GM18870 (cell line): ENCODE data around the gene SCAF1.

Experiments used
- ATAC-seq: cut with Tn5 transposase; IDR thresholded peaks from one replicate; pipeline ENCODE4 v1.9.1; 2021; ENCODE audit warnings: moderate library complexity; ENCODE audit not compliant: unreplicated experiment

SCAF1 gene

DNA sequence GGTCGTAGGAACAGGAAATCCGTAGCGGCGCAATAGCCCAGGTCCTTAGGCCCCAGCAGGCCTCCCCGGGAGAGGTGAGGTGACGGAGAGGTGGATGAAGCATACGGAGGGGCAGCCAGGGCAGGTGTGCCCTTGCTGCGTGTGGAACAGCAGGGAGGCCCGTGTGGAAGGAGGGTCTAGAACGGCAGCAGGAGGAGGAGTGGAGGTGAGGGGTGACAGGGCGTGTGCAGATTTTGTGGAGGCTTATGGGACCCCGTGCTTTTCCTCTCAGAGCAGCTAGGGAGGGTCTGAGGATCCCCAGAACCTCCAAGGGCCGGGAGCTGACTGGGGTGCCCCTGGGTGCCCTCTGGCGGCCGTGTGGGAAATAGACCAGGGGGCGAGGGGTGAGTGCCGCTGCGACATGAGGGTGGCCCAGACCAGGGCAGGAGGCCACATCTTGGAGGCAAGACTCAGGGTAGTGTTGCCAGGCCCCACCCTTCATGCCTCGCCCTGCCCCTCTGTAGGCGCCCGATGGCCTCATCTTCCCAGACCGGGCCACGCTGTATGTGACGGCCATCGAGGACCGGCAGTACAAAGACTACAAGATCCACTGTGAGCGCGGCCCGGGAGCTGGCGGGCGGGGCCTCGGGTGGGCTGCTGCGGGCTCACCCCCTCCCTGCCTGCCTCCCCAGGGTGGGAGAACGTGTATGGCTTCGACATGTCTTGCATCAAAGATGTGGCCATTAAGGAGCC is 42.4 kb downstream of the SCAF1 start:
- no peak for ATAC-seq

DNA sequence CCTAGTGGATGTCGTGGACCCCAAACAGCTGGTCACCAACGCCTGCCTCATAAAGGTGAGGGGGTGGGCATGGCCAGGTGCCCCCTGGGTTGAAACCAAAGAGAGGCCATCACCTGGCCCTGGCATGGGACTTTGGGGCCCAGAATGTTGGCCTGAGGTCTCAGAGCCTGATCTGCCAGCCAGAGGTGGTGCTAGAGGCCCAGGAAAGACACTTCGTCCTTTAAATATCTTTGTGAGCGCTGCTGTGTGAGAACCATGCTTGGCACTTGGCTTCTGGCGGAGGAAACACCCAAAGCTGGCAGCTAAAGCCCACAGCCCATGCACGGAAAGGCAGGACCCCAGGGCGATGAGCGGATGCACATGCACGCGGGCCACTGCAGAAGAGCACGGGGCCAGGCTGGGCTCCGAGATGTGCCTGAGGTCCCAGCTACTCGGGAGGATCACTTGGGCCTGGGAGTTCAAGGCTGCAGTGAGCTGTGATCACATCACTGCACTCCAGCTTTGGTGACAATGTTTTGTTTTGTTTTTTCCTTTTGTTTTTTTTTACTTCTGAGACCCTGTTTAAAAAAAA is 43.1 kb downstream of the SCAF1 start:
- ATAC-seq, result no peak

DNA sequence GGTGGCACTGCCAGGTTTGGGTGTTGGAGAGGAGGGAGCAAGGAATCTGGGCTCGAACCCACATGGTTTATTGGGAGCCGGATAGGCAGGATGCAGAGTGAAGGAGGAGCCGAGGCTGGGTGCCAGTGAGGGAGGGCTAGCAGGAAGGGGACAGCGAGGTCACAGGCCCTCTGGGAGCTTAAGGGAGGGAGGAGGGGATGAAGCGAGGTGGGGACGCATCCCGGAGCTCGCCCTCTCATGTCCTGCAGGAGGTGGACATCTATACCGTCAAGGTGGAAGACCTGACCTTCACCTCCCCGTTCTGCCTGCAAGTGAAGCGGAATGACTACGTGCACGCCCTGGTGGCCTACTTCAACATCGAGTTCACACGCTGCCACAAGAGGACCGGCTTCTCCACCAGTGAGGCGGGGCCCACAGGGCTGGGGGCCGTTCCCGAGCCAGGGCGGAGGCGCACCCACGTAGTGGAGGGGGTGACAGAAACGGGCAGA is 43.9 kb downstream of the SCAF1 start:
- ATAC-seq, result no peak

DNA sequence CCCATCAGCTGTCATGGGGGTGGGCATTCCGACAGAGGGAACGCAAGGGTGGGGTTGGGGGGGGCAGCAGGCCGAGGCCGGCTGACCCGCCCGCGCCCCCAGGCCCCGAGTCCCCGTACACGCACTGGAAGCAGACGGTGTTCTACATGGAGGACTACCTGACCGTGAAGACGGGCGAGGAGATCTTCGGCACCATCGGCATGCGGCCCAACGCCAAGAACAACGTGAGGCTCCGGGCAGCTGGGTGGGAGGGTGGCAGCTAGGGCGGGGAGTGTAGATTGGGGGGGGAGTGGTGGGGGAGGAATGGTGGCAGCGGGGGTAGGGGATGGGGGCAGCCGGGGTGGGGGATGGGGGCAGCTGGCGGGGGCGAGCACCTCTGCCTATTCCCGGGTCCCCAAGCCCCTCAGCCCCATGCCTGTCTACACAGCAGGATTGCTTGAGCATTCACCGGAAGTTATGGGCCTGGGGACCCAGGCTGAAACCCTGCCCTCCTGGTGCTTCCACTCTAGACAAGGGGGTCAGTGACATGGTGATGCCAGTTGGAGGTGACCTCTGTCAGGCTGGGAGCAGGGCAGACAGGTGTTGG is 44.6 kb downstream of the SCAF1 start:
- ATAC-seq, result no peak

DNA sequence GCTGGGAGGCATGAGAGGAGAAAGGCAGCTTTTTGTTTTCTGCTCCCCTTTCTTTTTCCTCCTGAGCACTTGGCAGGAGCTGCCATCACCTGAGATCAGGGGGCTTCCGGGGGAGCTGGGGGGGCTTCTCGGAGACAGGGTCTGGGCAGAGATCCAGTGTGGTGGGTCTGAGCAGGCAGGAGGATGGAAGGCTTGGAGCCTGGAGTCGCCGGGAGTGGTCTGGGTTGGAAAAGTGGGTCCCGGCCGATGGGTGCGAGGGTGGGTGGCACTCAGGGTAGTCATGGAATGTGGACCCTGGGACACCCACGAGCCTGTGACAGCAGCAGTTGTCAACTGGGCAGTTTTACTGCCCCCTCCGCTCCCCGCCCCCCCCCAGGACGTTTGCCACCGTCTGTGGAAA is 45.1 kb downstream of the SCAF1 start:
- no peak for ATAC-seq

DNA sequence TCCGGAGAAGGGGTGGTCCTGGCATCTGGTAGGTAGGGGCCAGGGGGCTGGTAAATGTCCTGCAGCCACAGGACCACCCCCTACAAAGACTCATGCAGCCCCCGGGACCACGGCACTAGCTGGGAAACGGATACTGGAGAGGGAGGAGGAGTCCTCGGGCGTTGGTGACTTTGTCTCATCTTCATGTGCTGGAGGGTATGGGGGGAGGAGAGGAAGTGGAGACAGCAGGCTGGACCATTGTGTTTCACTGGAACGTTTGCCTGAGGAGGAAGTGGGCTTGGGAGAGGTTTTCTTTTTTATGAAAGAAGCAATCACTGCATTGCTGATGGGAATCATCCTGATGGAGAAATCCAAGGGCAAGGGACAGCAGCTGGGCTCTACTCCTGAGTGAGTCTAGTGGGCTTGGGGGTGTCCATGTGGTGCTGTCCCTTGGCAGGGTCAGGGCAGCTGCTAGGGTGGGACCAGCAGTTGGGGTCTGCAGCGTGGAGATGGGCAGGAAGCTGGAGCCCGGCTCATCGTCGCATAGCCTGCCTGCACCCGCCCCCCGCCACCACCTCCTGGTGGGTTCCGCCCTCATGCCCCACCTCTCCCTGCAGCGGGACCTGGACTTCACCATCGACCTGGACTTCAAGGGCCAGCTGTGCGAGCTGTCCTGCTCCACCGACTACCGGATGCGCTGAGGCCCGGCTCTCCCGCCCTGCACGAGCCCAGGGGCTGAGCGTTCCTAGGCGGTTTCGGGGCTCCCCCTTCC is 45.7 kb downstream of the SCAF1 start:
- ATAC-seq, result no peak

DNA sequence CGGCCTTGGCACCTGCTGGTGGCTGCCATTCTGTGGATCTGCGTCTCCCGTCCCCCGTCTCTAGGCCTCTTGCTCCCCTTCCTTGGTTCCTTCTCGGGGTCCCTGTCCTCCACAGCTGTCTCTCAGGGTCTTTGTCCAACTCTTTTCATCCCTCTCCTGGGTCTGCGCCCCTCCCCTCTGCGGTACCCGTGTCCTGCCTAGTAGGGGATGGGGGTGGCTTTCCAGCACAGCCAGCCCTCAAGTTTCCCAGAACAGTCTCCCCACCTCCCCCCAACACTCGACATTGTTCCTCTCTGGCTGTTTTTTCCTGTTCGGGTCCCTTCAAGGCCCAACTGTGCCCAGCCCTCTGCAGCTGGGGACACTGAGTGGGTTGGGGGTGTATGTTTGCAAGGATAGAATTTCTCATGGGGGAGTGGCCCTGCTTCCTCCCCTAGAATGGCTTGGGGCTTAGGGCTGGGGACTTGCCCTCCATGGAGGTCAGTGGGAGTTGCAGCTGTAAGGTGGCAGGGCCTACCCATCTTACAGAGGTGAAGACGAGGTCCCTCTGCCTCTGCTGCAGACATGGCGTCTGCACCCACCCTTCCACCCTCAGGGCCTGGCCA is 46.6 kb downstream of the SCAF1 start:
- no peak for ATAC-seq

DNA sequence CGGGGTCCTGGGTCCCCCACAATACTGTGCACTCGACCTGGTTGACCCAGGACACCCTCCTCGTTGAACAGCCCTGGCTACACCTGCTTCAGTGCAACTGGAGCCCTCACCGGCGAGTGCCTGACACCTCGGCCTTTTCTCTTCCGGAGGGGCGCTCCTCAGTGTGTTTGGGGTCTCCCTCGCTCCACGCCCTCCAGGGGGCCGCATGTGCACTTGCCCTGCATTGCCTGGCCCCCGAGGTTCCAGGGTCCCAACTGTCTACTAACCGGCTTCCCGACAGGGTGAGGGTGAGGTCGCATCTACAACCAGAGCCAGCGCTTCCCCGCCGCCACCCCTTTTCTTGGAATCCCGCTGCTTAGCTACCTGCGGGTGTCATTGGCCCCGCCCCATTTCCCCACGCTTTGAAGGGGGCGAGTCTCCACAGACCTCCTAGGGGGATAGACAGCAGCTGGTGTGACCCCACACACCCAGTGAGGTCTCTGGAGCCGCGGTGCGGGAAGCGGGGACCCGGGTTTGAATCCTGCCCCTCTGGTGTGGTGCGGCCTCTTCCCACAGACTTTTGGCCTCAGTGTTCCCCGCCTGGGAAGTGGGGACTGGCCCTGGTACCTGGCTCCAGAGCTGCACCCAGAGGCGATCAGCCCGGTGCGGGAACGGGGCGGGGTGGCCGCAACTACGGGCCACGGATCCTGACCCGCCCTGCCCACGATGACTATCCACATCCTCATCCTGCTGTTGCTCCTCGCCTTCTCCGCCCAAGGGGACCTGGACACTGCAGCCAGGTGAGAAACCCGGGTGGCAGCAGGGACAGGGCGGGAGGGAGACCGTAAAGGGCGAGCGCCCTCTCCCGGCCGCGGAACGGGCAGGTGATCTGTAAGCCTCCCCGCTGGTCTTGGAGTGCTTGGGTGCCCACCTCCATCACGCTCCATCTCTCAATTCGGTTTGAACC is 47.4 kb downstream of the SCAF1 start, which contains the start of gene ADM5:
TSS of gene ADM5 (plus strand) at position 462 of the 946 bp plus-strand sequence. CDS start at position 706, 244 bp downstream.
- no peak for ATAC-seq

DNA sequence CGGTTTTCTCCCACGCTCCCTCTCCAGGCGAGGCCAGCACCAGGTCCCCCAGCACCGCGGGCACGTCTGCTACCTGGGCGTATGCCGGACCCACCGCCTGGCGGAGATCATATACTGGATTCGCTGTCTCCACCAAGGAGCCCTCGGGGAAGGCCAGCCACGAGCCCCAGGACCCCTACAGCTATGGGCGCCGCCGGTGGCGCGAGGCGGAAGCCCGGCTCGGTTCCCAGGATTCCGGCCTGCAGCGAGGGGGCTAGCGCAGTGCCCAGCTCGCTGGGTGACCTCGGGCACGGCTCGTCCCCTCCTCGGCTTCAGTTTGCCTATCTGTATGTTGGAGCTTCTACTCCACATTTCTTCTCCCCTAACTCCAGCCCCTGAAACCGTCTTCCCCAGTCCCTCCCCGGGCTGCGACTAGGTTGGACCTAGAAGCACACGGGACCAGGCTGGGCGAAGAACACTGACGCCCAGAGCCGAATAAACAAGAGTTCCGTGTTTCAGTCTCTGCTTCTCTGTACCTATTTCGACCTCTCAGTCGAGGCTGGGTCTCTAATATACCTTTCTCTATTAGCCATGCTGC is 48.2 kb downstream of the SCAF1 start:
- no peak for ATAC-seq

DNA sequence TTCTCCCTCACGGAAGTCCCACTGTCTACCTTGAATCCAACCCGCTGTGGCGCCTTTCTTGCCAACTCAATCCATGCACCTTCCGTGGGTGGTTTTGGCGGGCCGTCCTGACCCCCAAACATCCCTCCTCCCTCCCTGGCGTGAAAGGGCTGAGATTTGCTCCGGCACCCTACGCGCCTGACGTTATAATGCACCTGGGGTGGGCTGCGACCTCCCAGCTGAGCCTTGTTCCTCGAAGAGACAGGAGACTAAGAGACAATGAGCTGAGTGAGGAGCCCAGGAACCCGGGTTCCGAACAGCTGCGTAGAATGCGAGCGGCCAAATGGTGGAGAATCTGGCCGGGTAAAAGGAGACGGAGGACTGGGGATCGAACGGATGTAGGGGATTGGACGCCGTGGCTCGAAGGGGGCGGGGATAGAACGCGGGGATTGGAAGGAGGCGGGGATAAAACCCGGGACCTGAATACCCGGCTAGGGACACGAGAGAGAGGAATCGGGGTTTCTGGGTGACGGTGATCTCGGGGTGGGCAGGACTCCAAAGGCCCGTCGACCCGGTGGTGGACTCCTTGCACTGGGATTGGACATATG is 48.7 kb downstream of the SCAF1 start, which contains the start of gene CPT1C:
TSS of gene CPT1C (plus strand) at position 461 of the 587 bp plus-strand sequence. CDS start 1,137 bp downstream, outside the sequence.
- no peak for ATAC-seq

DNA sequence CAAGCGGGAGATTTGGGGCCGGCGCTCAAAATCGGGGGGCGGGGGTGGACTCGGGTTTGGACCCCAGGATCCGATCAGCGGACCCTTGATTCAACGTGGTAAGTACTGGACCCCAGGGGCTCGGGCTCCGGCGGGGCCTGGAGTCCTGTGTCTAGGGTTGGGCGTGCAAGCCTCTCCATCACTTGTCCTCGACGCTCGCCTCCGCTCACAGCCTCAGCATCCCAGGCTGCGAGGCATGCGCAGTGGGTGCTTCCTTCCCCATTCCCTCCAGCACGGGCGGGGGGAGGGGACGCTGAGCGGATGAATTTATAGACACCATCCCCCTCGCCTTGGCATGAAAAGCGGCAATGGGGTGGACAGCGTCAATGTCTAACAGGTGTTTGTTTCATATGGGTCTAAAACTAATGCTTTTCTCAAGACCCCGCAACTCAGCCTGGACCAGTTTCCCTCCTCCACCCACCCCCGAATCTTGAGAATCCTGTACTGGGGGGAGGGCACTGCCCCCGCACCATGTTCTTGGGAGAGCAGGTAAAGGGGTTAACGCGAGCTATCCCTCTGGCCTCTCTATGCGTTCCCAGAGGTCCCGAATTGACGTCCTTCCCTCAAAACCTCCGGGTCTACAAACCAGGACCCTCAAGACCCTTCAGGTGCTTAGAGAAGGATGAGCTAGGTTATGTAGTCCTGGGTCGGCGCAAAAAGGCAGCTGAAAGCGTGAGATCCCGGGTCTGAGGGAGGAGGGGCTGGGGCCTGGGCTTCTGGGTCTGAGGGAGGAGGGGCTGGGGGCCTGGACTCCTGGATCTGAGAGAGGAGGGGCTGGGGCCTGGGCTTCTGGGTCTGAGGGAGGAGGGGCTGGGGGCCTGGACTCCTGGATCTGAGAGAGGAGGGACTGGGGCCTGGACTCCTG is 49.5 kb downstream of the SCAF1 start:
- ATAC-seq, result no peak

DNA sequence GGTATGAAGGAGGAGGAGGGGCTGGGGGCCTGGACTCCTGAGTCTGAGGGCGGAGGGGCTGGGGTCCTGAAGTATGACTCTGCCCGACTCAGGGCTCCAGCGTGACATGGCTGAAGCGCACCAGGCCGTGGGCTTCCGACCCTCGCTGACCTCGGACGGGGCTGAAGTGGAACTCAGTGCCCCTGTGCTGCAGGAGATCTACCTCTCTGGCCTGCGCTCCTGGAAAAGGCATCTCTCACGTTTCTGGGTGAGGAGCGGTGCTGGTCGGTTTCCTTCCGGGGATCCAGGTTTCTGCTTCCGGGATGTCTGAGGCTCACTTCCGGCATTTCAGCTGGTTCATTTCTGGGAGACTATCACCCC is 50.1 kb downstream of the SCAF1 start:
- no peak for ATAC-seq

DNA sequence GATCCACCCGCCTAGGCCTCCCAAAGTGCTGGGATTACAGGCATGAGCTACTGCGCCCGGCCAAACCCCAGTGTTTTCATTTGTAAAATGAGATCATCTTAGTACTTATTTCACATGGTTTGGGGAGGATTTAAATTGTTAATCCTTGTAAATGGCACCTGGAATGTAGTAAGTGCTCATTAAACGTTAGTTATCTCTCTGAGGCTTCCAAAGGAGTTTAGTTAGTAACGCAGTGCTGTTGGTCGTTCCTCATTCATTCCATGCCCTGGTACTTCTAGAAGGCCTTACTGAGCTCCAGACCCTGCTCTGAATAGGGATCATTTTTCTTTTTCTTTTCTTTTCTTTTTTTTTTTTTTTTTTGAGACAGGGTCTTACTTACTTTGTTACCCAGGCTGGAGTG is 54.1 kb downstream of the SCAF1 start:
- ATAC-seq, result no peak

DNA sequence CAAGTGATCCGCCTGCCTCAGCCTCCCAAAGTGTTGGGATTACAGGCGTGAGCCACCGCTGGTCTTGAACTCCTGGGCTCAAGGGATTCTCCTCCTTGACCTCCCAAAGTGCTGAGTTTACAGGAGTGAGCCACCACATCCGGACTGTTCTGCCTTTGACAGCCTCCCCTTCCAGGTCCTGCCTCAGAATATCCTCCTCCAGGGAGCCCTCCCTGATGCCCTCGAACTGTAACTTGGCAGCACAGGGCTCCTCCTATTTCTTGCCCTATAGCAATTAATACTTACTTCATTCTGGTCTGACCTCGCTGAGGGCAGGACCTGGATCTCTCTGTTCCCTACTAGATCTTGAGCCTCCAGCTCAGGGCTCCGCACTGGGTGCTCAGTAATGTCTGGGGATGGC is 54.9 kb downstream of the SCAF1 start:
- ATAC-seq, result no peak

DNA sequence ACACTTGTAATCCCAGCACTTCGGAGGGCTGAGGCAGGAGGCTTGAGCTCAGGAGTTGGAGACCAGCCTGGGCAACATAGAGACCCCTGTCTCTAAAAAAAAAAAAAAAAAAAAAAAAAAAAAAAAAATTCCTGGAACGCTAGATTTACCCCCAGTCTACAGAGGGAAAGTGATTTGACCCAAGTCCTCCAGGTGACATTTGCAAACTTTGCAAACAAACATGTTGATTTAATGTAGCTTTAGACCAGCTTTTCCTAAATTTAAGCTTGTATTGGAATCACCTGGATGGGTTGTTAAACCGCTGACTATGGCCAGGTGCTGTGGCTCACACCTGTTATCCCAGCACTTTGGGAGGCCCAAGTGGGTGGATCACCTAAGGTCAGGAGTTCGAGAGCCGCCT is 57.4 kb downstream of the SCAF1 start:
- no peak for ATAC-seq

DNA sequence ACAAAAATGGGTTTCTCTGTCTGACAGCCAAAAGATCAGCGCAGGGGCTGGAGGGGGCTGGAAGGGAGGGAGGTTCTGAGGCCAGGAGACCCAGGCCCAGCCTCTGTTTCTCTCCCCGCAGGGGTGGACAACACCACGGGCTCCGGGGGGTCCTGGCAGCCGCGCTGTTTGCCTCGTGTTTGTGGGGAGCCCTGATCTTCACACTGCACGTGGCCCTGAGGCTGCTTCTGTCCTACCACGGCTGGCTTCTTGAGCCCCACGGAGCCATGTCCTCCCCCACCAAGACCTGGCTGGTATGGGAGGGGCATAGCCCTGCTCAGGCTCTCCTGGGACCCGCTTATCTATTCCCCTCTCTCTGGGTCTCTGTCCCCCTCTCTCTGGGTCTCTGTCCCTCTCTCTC is 58.6 kb downstream of the SCAF1 start:
- no peak for ATAC-seq

DNA sequence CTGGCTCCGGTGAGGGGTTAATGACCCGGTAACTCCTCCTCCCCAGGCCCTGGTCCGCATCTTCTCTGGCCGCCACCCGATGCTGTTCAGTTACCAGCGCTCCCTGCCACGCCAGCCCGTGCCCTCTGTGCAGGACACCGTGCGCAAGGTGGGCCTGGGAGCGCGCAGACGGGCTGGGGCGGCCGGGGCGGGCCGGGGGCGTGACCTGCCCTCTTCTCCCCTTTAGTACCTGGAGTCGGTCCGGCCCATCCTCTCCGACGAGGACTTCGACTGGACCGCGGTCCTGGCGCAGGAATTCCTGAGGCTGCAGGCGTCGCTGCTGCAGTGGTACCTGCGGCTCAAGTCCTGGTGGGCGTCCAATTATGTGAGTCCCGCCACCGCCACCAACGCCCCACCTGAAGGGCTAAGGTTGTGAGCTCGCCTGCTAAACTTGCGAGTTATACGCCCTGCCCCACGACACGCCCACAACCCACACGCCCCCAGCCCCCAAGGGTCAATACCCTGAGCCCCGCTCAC is 59.3 kb downstream of the SCAF1 start:
- no peak for ATAC-seq
